CD8-positive, alpha-beta memory T cell (primary cell): ENCODE data around the gene TMEM120B. TPM values are rescaled to one million over a fixed set of nuclear protein-coding genes. Genes with fewer than 3 reads are reported as not detected.
"Not testable (repeated sequence)": the region's sequence is repeated elsewhere in the genome, so short reads cannot be mapped to it uniquely, and the experiment has no call there.

Experiments
- CTCF ChIA-PET: fragments of 350-600 bp; sonication (Branson Sonifier 250); formaldehyde crosslinking; loops from one replicate; lab custom pipeline; 2021; ENCODE audit warnings: antibody characterized with exemption; lab: Charles Lee
- POLR2A ChIA-PET: fragments of 350-600 bp; sonication (Branson Sonifier 250); formaldehyde crosslinking; loops from one replicate; lab custom pipeline; 2021; ENCODE audit warnings: antibody characterized with exemption; lab: Charles Lee
- DNase-seq, 5 donors: peaks; one replicate each; pipeline versions ENCODE4 v3.0.0 to v3.0.0-alpha.2; 2020 to 2022; ENCODE audit warnings: mixed read lengths in 1 of 5
- H3K27ac ChIP-seq: one replicate; pipeline ENCODE4 v1.7.0; 2013; ENCODE audit warnings: low read depth, mild to moderate bottlenecking, low read length, moderate library complexity
- H3K27me3 ChIP-seq: 2 replicates; pipeline ENCODE4 v1.7.0; 2013; ENCODE audit warnings: low read length, mild to moderate bottlenecking; ENCODE audit not compliant: insufficient read depth, poor library complexity, severe bottlenecking
- H3K36me3 ChIP-seq: 2 replicates; pipeline ENCODE4 v1.7.0; 2013; ENCODE audit warnings: mild to moderate bottlenecking, low read length, moderate library complexity; ENCODE audit not compliant: insufficient read depth
- H3K4me1 ChIP-seq: 2 replicates; pipeline ENCODE4 v1.7.0; 2013; ENCODE audit warnings: mild to moderate bottlenecking, low read length, moderate library complexity; ENCODE audit not compliant: insufficient read depth
- H3K4me3 ChIP-seq: 2 replicates; pipeline ENCODE4 v1.7.0; 2013; ENCODE audit warnings: mild to moderate bottlenecking, low read length
- H3K9me3 ChIP-seq: 2 replicates; pipeline ENCODE4 v1.7.0; 2013; ENCODE audit warnings: mild to moderate bottlenecking, low read length
- H3K27ac Mint-ChIP-seq, 8 donors: one replicate each; pipeline ENCODE4 v1.8.0; 2020 to 2021; ENCODE audit warnings: mixed read lengths in 8 of 8, mild to moderate bottlenecking in 6 of 8, inconsistent platforms in 3 of 8, moderate library complexity in 3 of 8
- H3K27me3 Mint-ChIP-seq, 2 donors: one replicate each; pipeline ENCODE4 v1.8.0; 2020 to 2021; ENCODE audit warnings: mixed read lengths in 2 of 2, mild to moderate bottlenecking in 1 of 2, moderate library complexity in 1 of 2
- H3K36me3 Mint-ChIP-seq, 3 donors: one replicate each; pipeline ENCODE4 v1.8.0; 2020 to 2021; ENCODE audit warnings: mixed read lengths in 3 of 3, inconsistent platforms in 1 of 3, mild to moderate bottlenecking in 1 of 3
- H3K4me1 Mint-ChIP-seq, 3 donors: one replicate each; pipeline ENCODE4 v1.8.0; 2020 to 2021; ENCODE audit warnings: mixed read lengths in 3 of 3, inconsistent platforms in 1 of 3, mild to moderate bottlenecking in 1 of 3
- H3K4me3 Mint-ChIP-seq, 7 donors: one replicate each; pipeline ENCODE4 v1.8.0; 2020 to 2021; ENCODE audit warnings: mixed read lengths in 7 of 7, mild to moderate bottlenecking in 6 of 7, moderate library complexity in 4 of 7, inconsistent platforms in 2 of 7
- H3K9me3 Mint-ChIP-seq, 5 donors: one replicate each; pipeline ENCODE4 v1.8.0; 2020 to 2022; ENCODE audit warnings: mixed read lengths in 5 of 5, mild to moderate bottlenecking in 3 of 5, moderate library complexity in 2 of 5, inconsistent platforms in 1 of 5
- polyA plus RNA-seq: library from polyadenylated mRNA; unstranded; fragments of 300-500 nt; fragmentation: Illumina TruSeq; gene quantifications from one replicate; pipeline ENCODE4 v1.2.3, GENCODE V29; 2021
- total RNA-seq, 2 experiments: library from RNA; stranded (reverse); gene quantifications; one replicate each; pipeline ENCODE4 v1.2.3, GENCODE V29; 2021

The TMEM120B gene
- total and polyA plus RNA-seq, 3 experiments from 2014 or later, result 3.9 to 15.2 (median 12.5) TPM

DNA sequence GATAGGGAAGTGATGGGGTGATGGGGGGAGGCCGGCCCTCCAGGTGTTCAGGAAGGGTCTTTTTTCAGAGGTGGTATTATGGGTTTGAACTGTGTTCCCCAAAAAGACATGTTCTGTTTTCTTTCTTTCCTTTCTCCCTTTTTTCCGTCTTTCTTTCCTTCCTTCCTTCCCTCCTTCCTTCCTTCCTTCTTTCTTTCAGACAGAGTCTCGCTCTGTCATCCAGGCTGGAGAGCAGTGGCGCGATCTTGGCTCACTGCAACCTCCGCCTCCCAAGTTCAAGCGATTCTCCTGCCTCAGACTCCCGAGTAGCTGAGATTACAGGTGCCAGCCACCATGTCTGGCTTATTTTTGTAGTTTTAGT is 3.5 kb upstream of the TMEM120B start:
- H3K27ac ChIP-seq, H3K27ac Mint-ChIP-seq, POLR2A ChIA-PET, H3K9me3 Mint-ChIP-seq, H3K27me3 ChIP-seq, H3K4me3 Mint-ChIP-seq, DNase-seq, H3K4me3 ChIP-seq, H3K27me3 Mint-ChIP-seq, H3K9me3 ChIP-seq, H3K36me3 Mint-ChIP-seq, H3K36me3 ChIP-seq, CTCF ChIA-PET: not testable (repeated sequence)
- peaks cover 17% of the 10 kb centered on the region for H3K4me1 ChIP-seq
- peaks cover 11 to 21% (median 18%) of the 10 kb centered on the region in 3 donors for H3K4me1 Mint-ChIP-seq

DNA sequence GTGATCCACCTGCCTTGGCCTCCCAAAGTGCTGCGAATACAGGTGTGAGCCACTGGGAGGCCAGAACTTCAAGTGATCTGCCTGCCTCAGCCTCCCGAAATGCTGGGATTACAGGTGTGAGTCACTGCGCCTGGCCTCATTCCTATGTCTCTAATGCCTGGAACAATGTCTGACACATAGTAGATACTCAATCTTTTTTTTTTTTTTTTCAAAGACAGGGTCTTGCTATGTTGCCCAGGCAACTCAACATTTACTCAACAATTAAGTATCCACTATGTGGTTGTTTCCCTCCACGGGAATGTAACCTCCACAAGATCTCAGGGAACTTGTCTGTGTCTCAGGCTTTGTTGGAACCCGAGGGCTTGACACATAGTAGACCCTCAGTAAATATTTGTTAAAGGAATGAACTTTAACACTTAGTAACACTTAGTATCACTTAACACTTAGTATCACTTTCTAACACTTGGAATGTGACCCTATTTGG is 3.0 kb upstream of the TMEM120B start:
- Mint-ChIP-seq H3K27me3 (peaks cover 0 to 1% of the 10 kb centered on the region in 2 donors), H3K4me3 (no peak overlapping the region), H3K9me3 (peaks cover 0 to 2% (median 0%) of the 10 kb centered on the region in 5 donors), H3K4me1 (peaks cover 11 to 22% (median 18%) of the 10 kb centered on the region in 3 donors), H3K27ac (no peak overlapping the region), H3K36me3 (peaks cover 0 to 8% (median 0%) of the 10 kb centered on the region in 3 donors)
- Histone ChIP-seq H3K4me1 (peaks cover 17% of the 10 kb centered on the region), H3K36me3 (no peaks in the 10 kb centered on the region), H3K4me3 (no peak overlapping the region), H3K9me3 (no peaks in the 10 kb centered on the region), H3K27me3 (no peaks in the 10 kb centered on the region), H3K27ac (no peak overlapping the region)
- ChIA-PET CTCF (interaction anchor here (0.8 kb wide), 1 partner anchor 102 kb away, joined by 3 read pairs; no protein-coding TSS in a partner anchor), POLR2A (no interaction called here)
- DNase-seq, result no peak

DNA sequence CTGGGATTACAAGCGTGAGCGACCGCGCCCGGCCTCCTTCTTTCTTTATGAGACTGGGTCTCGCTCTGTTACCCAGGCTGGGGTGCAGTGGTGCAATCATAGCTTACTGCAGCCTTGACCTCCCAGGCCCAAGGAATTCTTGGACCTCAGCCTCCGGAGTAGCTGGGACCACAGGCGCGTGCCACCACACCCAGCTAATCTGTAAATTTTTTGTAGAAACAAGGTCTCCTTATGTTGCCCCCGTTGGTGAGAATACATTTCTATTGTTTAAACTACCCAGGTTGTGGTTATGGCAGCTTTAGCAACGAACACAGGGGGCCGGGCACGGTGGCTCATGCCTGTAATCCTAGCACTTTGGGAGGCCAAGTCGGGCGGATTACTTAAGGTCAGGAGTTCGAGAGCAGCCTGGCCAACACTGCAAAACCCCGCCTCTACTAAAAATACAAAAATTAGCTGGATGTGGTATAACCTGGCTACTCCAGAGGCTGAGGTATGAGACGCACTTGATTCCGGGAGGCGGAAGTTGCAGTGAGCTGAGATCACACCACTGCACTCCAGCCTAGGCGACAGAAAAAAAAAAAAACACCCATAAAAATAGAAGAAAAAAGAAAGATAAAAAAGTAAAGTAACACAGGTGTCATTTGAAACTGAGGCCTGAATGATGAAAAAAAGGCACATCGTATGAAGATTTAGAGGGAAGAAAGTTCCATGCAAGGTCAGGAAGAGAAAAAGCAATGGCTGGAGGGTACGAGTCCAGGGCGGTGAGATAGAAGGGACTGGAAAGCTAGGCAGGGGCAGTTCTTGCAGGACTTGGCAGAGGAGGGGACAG is 977 bp upstream of the TMEM120B start:
- no peaks in the 10 kb centered on the region for H3K9me3 Mint-ChIP-seq
- Histone ChIP-seq H3K27ac (peak overlapping the region; percentile 70), H3K9me3 (no peaks in the 10 kb centered on the region), H3K27me3 (no peaks in the 10 kb centered on the region), H3K4me3 (peak overlapping the region; percentile 89), H3K4me1 (peaks cover 17% of the 10 kb centered on the region), H3K36me3 (no peaks in the 10 kb centered on the region)
- CTCF ChIA-PET, result interaction anchor here (0.6 to 2.9 kb wide), 13 partner anchors 9 to 939 kb away, joined by 3 to 42 read pairs (median 4); partner anchors contain the start of genes ORAI1, PSMD9 and RHOF
- H3K36me3 Mint-ChIP-seq, result peaks cover 0 to 12% (median 0%) of the 10 kb centered on the region in 3 donors
- POLR2A ChIA-PET, result interaction anchor here (0.5 to 2.5 kb wide), 10 partner anchors 26 to 243 kb away, joined by 3 to 13 read pairs (median 4); partner anchors contain the start of gene RHOF
- H3K27ac Mint-ChIP-seq, result peak overlapping the region; percentile 86 to 99 (median 92)
- H3K4me1 Mint-ChIP-seq, result peaks cover 14 to 26% (median 18%) of the 10 kb centered on the region in 3 donors
- peaks cover 0 to 2% of the 10 kb centered on the region in 2 donors for H3K27me3 Mint-ChIP-seq
- peak in 4 of 5 donors; percentile 5 to 59 (median 29) for DNase-seq
- H3K4me3 Mint-ChIP-seq, result peak overlapping the region; percentile 92 to 99 (median 95)

DNA sequence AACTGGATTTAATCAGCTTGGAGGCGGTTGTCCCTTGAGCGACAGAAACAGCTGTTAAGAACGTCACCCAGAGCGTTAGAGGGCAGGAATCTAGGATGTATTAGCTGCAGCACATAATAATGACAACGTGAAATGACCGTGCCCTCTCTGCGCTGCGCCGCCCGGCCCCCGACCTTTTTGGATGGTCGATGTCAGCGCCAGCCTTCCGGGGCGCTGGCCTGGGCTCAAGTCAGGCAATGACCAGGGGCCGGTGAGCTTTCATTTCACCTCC is 427 bp upstream of the TMEM120B start:
- Mint-ChIP-seq H3K27ac (peak overlapping the region; percentile 86 to 99 (median 92)), H3K4me3 (peak overlapping the region; percentile 92 to 99 (median 95)), H3K27me3 (peaks cover 0 to 2% of the 10 kb centered on the region in 2 donors), H3K9me3 (no peaks in the 10 kb centered on the region), H3K4me1 (peaks cover 14 to 26% (median 18%) of the 10 kb centered on the region in 3 donors), H3K36me3 (peaks cover 0 to 12% (median 0%) of the 10 kb centered on the region in 3 donors)
- peak overlapping the region; percentile 89 for H3K4me3 ChIP-seq
- no peaks in the 10 kb centered on the region for H3K36me3 ChIP-seq
- no peaks in the 10 kb centered on the region for H3K9me3 ChIP-seq
- H3K27ac ChIP-seq, result peak overlapping the region; percentile 70
- ChIA-PET POLR2A (interaction anchor here (0.5 to 2.5 kb wide), 11 partner anchors 26 to 244 kb away, joined by 3 to 13 read pairs (median 4); partner anchors contain the start of gene RHOF), CTCF (interaction anchor here (0.9 to 2.9 kb wide), 14 partner anchors 9 to 176 kb away, joined by 3 to 42 read pairs (median 4); partner anchors contain the start of genes ORAI1, PSMD9 and RHOF)
- peak in 3 of 5 donors; percentile 7 to 50 (median 49) for DNase-seq
- no peaks in the 10 kb centered on the region for H3K27me3 ChIP-seq
- H3K4me1 ChIP-seq, result peaks cover 17% of the 10 kb centered on the region

DNA sequence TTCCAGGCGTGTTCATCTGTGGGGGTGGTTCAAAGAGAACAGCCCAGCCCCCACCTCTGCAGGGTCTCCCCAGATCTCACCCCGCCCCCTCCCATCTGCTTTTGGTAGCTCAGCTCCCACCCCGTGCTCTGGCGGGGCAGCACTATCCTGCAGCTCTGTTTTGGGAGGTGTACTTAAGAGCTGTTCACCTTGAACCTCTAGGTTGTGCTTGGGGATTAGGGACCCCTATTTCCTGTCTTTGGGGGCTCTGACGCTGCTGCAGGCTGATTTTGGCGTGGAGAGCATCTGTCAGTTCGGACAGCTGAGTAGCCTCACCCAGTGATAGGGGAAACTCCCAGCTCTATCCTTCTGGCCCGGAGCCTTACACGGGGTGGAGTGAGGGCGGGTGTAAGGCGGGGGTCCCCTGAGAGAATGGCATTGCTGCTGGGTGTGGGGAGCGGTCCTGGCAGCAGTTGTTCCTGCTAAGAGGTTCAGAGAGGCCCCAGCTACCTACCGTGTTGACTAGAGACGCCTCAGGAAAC is 765 bp downstream of the TMEM120B start:
- Mint-ChIP-seq H3K4me1 (peaks cover 14 to 26% (median 18%) of the 10 kb centered on the region in 3 donors), H3K27ac (peak overlapping the region in 6 of 8 donors; percentile 34 to 85 (median 68)), H3K4me3 (peak overlapping the region; percentile 79 to 99 (median 95)), H3K9me3 (no peaks in the 10 kb centered on the region), H3K27me3 (peaks cover 0 to 2% of the 10 kb centered on the region in 2 donors), H3K36me3 (peaks cover 0 to 12% (median 0%) of the 10 kb centered on the region in 3 donors)
- ChIA-PET CTCF (interaction anchor here (0.9 to 2.9 kb wide), 7 partner anchors 12 to 175 kb away, joined by 3 to 42 read pairs (median 6); partner anchors contain the start of genes PSMD9 and RHOF), POLR2A (interaction anchor here (1.3 to 2.5 kb wide), 5 partner anchors 27 to 99 kb away, joined by 4 to 13 read pairs (median 8); partner anchors contain the start of gene RHOF)
- DNase-seq, result no peak
- H3K27ac ChIP-seq, result no peak overlapping the region
- peak overlapping the region; percentile 68 for H3K4me3 ChIP-seq
- H3K27me3 ChIP-seq, result no peaks in the 10 kb centered on the region
- peaks cover 17% of the 10 kb centered on the region for H3K4me1 ChIP-seq
- H3K36me3 ChIP-seq, result no peaks in the 10 kb centered on the region
- no peaks in the 10 kb centered on the region for H3K9me3 ChIP-seq

DNA sequence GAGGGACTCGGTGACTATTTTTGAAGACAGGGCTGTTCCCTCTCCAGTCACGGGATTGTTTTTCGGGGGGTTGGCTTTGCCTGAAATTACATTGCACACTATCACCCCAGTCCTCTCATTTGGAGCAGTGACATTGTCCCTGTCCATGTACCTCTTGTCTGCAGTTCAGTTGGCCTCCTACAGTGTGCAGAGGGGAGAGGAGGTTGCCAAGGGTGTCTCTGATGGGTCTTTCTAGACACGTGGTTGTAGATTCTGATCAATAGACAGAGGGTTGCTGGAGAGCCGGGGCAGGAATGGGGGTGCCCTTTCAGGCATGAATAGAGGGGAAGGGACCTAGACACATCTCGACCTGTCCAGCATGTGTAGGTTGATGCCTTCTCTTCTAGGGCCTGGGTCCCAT is 1.2 kb downstream of the TMEM120B start:
- Mint-ChIP-seq H3K4me1 (peaks cover 16 to 26% (median 18%) of the 10 kb centered on the region in 3 donors), H3K9me3 (no peaks in the 10 kb centered on the region), H3K4me3 (peak overlapping the region; percentile 79 to 99 (median 95)), H3K27ac (peak overlapping the region in 6 of 8 donors; percentile 55 to 85 (median 68)), H3K27me3 (peaks cover 0 to 2% of the 10 kb centered on the region in 2 donors), H3K36me3 (peaks cover 0 to 12% (median 0%) of the 10 kb centered on the region in 3 donors)
- no peaks in the 10 kb centered on the region for H3K36me3 ChIP-seq
- H3K4me3 ChIP-seq, result peak overlapping the region; percentile 68
- peaks cover 17% of the 10 kb centered on the region for H3K4me1 ChIP-seq
- peak in 1 of 5 donors; percentile 7 for DNase-seq
- no peaks in the 10 kb centered on the region for H3K9me3 ChIP-seq
- H3K27ac ChIP-seq, result no peak overlapping the region
- CTCF ChIA-PET, result interaction anchor here (0.9 to 2.9 kb wide), 3 partner anchors 60 to 89 kb away, joined by 3 to 42 read pairs (median 15); partner anchors contain the start of gene RHOF
- H3K27me3 ChIP-seq, result no peaks in the 10 kb centered on the region
- POLR2A ChIA-PET, result no interaction called here

DNA sequence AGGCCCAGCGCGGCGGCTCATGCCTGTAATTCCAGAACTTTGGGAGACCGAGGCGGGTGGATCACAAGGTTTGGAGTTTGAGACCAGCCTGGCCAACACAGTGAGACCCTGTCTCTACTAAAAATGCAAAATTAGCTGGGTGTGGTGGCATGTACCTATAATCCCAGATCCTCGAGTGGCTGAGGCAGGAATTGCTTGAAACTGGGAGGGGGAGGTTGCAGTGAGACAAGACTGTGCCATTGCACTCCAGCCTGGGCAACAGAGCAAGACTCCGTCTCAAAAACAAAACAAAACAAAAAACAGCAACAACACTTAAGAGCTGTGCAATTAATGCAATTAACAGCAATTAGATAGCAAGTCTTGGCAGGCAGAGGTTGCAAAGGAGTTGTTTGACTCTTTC is 2.5 kb downstream of the TMEM120B start:
- H3K4me1 Mint-ChIP-seq, result peaks cover 16 to 26% (median 18%) of the 10 kb centered on the region in 3 donors
- DNase-seq, POLR2A ChIA-PET, H3K27me3 Mint-ChIP-seq, H3K9me3 ChIP-seq, H3K36me3 ChIP-seq, H3K4me3 ChIP-seq, H3K27ac ChIP-seq, CTCF ChIA-PET, H3K27me3 ChIP-seq, H3K9me3 Mint-ChIP-seq: not testable (repeated sequence)
- H3K4me1 ChIP-seq, result peaks cover 17% of the 10 kb centered on the region
- H3K36me3 Mint-ChIP-seq, result peaks cover 0 to 12% (median 0%) of the 10 kb centered on the region in 3 donors
- peak overlapping the region in 1 of 7 donors; percentile 95 for H3K4me3 Mint-ChIP-seq
- peak overlapping the region in 4 of 8 donors; percentile 9 to 81 (median 66) for H3K27ac Mint-ChIP-seq
